Activated naive CD4-positive, alpha-beta T cell treated with anti-CD3 and anti-CD28 coated beads, Interleukin-2, amount 50 U/mL, for 24 hours (primary cell): ENCODE measurements around the gene LONRF2.

ENCODE experiments used
- H3K27ac Mint-ChIP-seq: one replicate; pipeline ENCODE4 v1.8.0; 2021; ENCODE audit warnings: mild to moderate bottlenecking, mixed read lengths
- H3K27me3 Mint-ChIP-seq: one replicate; pipeline ENCODE4 v1.8.0; 2021; ENCODE audit warnings: mixed read lengths
- H3K36me3 Mint-ChIP-seq: one replicate; pipeline ENCODE4 v1.8.0; 2021; ENCODE audit warnings: mixed read lengths
- H3K4me1 Mint-ChIP-seq: one replicate; pipeline ENCODE4 v1.8.0; 2021; ENCODE audit warnings: mixed read lengths
- H3K4me3 Mint-ChIP-seq: one replicate; pipeline ENCODE4 v1.8.0; 2021; ENCODE audit warnings: mild to moderate bottlenecking, mixed read lengths
- H3K9me3 Mint-ChIP-seq: one replicate; pipeline ENCODE4 v1.8.0; 2021; ENCODE audit warnings: mixed read lengths

LONRF2 gene

DNA sequence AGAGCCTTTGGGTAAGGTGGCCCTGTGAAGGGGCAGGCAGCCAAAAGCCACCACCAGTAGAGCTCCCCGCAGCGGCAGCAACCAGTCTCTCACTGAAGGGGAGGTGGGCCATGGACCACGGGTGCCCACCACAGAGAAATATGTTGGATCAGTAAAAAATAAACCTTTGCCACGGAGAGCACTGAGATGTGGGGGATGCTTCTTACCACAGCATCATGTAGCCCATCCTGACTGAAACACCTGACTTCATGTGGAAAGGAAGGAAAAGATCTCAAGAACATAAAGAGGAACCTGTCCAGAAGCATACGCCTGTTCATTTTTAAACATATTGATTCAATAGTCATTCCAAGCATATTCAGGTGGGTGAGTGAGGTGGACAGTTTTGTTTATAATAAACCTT is 51.1 kb downstream of the LONRF2 start:
- Mint-ChIP-seq H3K4me1 (peaks cover 4% of the 10 kb centered on the region), H3K4me3 (no peak overlapping the region), H3K27me3 (no peaks in the 10 kb centered on the region), H3K27ac (no peak overlapping the region), H3K9me3 (no peaks in the 10 kb centered on the region), H3K36me3 (no peaks in the 10 kb centered on the region)

DNA sequence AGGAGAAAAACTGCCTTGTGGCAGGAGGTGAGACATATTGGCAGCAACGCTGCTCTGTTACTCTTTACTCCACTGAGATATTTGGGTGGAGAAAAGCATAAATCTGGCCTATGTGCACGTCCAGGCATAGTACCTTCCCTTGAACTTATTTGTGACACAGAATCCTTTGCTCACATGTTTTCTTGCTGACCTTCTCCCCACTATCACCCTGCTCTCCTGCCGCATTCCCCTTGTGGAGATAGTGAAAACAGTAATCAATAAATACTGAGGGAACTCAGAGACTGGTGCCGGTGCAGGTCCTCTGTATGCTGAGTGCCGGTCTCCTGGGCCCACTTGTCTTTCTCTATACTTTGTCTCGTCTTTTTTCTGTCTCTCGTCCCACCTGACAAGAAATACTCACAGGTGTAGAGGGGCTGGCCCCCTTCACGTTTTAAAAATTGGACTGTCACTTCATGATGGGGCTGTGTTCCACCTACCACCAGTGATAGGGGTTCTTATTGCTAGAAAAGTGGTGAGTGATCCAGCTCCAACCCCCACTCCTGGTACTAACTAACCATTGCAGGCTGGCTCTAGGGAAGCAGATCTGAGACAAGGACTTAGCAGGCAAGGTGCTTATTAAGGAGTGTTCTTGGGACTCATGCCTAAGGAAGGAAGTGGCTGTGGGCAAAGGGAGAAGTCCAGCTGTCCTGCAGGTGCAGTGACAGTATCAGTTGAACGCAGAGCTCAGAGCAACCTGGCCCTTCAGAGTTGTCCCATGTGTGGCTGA is 51.7 kb downstream of the LONRF2 start:
- Mint-ChIP-seq H3K9me3 (no peaks in the 10 kb centered on the region), H3K4me1 (peaks cover 4% of the 10 kb centered on the region), H3K36me3 (no peaks in the 10 kb centered on the region), H3K27ac (no peak overlapping the region), H3K27me3 (no peaks in the 10 kb centered on the region), H3K4me3 (no peak overlapping the region)

DNA sequence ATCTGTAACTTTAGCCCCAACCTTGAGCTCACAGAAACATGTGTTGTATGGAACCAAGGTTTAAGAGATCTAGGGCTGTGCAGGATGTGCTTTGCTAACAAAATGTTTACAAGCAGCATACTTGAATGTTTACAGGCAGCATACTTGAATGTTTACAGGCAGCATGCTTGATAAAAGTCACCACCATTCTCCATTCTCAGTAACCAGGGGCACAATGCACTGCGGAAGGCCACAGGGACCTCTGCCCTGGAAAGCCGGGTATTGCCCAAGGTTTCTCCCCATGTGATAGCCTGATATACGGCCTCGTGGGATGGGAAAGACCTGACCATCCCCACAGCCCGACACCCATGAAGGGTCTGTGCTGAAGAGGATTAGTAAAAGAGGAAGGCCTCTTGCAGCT is 52.4 kb downstream of the LONRF2 start:
- Mint-ChIP-seq H3K36me3 (no peaks in the 10 kb centered on the region), H3K4me3 (no peak overlapping the region), H3K9me3 (no peaks in the 10 kb centered on the region), H3K27me3 (no peaks in the 10 kb centered on the region), H3K27ac (no peak overlapping the region), H3K4me1 (peaks cover 4% of the 10 kb centered on the region)

DNA sequence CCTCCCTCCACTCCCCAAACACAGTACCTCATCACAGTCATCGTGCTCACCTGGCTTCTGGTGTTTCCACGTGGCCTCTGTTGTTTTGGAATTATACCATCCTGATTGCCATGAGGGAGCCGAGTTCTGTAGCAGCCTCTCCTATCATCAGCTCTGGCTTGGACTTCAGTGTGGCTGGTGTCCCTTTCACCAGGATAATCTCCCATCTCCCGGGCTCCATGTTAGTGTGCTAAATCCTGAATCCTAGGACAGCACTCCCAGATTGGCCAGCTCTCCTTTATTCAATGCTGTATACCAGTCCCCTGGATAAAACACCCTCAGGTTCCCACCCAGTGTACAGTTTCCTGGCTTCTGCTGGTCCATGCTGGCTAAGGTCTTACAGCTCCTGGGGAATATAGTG is 53.3 kb downstream of the LONRF2 start:
- H3K4me3 Mint-ChIP-seq: no peak overlapping the region
- H3K9me3 Mint-ChIP-seq: no peaks in the 10 kb centered on the region
- H3K27ac Mint-ChIP-seq: no peak overlapping the region
- H3K4me1 Mint-ChIP-seq: peaks cover 4% of the 10 kb centered on the region
- H3K27me3 Mint-ChIP-seq: no peaks in the 10 kb centered on the region
- H3K36me3 Mint-ChIP-seq: no peaks in the 10 kb centered on the region

DNA sequence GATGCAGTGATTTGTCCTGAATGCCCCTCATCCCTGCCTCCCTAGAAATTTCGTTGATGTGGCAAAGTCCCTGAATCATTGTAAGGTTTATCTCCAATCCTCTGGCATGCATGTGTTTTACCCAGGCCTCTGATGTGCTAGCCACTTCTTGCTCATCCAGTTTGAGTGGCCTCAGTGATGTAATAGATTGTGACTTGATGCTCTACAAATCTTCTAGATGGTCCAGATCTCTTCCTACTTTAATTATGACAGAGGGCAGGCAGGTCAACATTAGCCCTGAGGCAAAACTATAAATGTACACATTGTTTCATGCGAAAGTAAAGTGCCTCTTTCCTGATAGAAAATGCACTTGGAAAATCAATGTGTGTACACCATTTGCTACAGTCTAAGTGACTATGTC is 54.5 kb downstream of the LONRF2 start:
- H3K4me1 Mint-ChIP-seq: no peaks in the 10 kb centered on the region
- H3K4me3 Mint-ChIP-seq: no peak overlapping the region
- no peak overlapping the region for H3K27ac Mint-ChIP-seq
- no peaks in the 10 kb centered on the region for H3K9me3 Mint-ChIP-seq
- no peaks in the 10 kb centered on the region for H3K27me3 Mint-ChIP-seq
- no peaks in the 10 kb centered on the region for H3K36me3 Mint-ChIP-seq

DNA sequence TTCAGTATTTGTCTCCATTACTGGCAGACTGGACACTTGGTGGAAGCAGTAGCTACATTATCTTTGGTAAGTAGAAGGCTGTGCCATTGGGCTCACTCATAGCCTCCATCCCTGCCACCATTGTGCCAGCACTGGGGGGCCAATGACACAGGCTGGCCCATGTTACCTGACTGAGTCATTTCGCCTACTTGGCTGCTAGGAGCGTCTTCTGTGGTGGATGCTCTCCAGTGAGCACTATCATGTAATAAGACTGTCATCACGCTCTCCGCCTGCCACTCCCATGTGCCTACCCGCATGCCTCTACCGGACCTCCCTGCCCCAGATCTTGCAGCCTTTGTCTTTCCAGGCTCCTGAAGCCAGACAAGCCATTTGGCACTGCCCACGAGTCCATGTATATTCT is 56.2 kb downstream of the LONRF2 start:
- Mint-ChIP-seq H3K9me3 (no peaks in the 10 kb centered on the region), H3K36me3 (no peaks in the 10 kb centered on the region), H3K27ac (no peak overlapping the region), H3K27me3 (no peaks in the 10 kb centered on the region), H3K4me1 (no peaks in the 10 kb centered on the region), H3K4me3 (no peak overlapping the region)

DNA sequence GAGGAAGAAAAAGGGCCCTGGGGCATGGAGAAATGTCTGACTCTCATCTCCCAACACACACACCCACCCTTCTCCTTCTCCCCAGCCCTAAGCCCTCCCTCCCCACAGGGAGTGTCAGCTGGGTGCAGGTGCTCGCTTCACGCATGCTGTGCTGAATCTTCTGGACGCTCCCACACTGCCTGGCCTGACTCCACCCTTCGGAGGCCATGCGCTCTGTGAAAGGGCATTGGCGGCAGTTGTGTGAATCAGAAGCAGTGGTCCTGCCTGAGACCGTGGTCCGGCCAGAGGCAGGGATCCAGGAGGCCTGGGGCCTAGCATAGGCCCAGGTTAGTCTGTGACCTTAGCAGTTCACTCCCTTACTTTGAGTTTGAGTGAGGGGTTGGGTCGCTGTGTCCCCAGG is 57.1 kb downstream of the LONRF2 start:
- no peaks in the 10 kb centered on the region for H3K27me3 Mint-ChIP-seq
- H3K27ac Mint-ChIP-seq: no peak overlapping the region
- H3K4me1 Mint-ChIP-seq: no peaks in the 10 kb centered on the region
- no peak overlapping the region for H3K4me3 Mint-ChIP-seq
- H3K36me3 Mint-ChIP-seq: no peaks in the 10 kb centered on the region
- no peaks in the 10 kb centered on the region for H3K9me3 Mint-ChIP-seq

DNA sequence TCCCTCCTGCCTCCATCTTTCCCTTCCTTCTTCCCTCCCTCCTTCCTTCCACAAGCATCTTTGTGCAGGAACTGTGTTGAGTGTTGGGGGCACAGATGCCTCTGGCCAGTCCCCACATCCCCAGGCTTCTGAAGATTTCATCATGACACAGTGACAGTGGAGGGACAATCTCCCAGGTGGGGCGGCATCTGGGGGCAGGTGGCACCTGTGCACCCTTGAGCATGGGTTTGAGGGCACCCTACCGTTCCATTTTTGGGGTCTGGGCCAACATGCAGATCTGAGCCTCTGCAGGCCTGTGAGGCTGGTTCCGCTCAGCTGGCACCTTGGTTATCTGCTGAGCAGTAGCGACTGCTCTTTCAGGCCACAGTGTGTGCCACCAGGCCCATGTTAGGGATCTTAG is 57.6 kb downstream of the LONRF2 start:
- Mint-ChIP-seq H3K9me3 (no peaks in the 10 kb centered on the region), H3K4me3 (no peak overlapping the region), H3K27ac (no peak overlapping the region), H3K27me3 (no peaks in the 10 kb centered on the region), H3K4me1 (no peaks in the 10 kb centered on the region), H3K36me3 (no peaks in the 10 kb centered on the region)

DNA sequence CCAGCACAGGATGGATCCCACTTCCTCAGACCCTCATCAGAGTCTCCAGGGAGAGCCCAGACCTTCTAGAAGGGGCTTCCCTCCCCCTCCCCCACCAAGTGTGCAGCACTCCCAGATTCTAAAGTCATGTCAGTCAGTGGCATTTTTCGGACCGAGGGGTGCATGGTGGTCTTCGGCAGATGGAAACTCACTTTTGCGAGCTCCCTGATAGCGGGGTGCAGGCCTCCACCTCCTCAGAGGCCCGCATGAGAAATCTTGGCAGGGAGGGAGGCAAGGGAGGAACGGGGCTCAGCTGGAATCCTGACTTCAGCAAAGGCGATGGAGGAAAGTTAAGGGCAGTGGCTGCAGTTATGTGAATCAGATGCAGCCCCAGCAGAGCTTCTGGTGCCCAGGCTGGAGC is 58.2 kb downstream of the LONRF2 start:
- Mint-ChIP-seq H3K27ac (no peak overlapping the region), H3K4me1 (no peaks in the 10 kb centered on the region), H3K4me3 (no peak overlapping the region), H3K27me3 (no peaks in the 10 kb centered on the region), H3K9me3 (no peaks in the 10 kb centered on the region), H3K36me3 (no peaks in the 10 kb centered on the region)

DNA sequence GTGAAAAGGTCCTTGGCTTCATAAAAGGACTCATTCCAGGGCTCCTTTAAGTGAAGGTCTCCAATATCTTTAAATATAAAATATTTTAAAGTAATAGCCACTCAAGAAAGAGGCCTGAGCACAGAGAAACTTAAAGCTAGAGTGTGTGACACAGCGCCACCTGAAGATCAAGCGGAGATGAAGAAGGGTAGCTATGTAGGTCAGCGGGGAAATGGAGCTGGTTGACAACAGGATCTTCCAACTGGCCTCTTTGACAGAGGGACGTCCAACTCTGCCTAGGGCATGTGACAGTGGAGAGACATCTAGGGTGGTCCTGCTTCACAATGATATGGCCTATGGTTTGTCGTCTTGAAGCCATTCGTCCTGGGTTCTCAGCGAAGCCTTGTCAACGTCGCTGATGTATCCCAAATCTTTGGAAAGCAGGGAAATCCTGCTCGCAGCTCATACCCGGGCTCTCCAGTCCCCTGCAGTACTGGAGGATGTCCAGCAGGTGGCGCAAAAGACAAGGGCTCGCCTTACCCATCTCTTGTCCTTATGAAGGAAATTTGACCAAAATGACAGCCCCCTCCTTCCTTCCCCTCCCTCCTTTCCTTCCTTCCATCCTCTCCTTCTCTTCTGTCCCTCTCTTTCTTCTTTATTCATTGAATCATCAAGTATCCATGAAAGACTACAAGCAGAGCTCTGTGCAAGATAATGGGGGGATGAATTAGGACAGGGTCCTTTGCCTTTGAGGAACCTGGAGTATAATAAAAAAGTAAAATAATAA is 59.6 kb downstream of the LONRF2 start:
- H3K27me3 Mint-ChIP-seq: no peaks in the 10 kb centered on the region
- H3K9me3 Mint-ChIP-seq: no peaks in the 10 kb centered on the region
- no peak overlapping the region for H3K27ac Mint-ChIP-seq
- H3K4me1 Mint-ChIP-seq: no peaks in the 10 kb centered on the region
- H3K36me3 Mint-ChIP-seq: no peaks in the 10 kb centered on the region
- H3K4me3 Mint-ChIP-seq: no peak overlapping the region

DNA sequence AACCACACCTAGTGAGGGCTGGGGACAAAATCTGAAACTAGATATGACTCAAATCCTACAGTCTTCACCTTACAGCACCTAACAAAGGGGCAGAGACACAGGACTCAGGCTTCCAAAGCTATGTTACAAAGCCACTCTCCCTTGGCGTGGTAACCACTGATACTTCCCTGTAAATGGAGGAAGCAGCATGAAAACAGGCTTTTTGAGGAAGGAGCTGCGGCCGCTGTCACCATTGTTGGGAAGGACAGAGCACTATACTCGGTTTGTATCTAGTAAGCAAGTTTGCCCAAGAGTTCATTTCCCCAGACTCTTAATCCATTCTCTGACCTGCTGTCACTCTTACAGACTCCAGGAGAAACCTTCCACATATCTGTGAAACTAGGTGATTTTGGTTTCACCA is 60.3 kb downstream of the LONRF2 start:
- Mint-ChIP-seq H3K4me1 (no peaks in the 10 kb centered on the region), H3K4me3 (no peak overlapping the region), H3K36me3 (no peaks in the 10 kb centered on the region), H3K27ac (no peak overlapping the region), H3K27me3 (no peaks in the 10 kb centered on the region), H3K9me3 (no peaks in the 10 kb centered on the region)

DNA sequence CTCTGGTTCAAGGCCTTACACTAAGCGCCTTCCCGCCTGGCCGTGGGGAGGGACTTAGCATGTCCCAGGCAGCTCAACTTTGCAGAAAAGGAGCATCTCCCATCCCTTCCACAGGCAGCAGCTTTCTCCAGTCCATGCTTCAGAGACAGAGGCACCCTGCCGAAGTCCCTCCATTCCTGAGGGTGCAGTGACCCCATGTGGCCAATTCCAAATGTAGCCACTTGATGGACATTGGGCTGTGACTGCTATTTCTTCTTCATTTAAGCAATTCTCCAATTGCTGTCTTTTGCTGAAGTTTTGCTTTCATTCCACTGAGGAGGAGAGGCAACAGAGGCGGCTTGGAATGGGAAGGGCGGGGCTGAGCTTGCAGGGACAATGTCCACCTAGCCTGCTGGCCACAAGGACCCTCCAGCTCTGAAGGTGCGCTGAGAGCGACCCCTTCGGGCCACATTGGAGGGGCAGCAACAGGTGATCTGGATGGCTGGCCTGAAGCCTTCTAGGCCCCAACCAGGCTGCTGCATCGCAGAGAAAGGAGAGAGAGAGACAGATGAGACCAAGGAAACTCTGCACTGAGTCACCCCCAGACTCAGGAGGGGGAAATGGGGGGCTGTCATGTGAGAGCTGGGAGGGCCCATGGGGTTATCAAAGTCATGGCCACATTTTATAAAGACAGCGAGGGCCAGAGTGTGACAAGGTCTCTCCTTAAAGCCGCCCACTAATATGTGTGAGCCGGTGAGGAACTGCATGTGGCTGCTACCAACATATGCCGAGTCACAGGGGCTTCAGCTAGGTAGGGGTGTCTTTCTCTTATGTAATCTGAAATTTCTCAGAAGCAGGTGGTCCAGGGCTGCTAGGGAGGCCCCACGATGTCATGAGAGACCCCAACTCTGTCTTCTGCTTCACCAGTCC is 61.3 kb downstream of the LONRF2 start:
- Mint-ChIP-seq H3K4me1 (no peaks in the 10 kb centered on the region), H3K27ac (no peak overlapping the region), H3K27me3 (no peaks in the 10 kb centered on the region), H3K9me3 (no peaks in the 10 kb centered on the region), H3K36me3 (no peaks in the 10 kb centered on the region), H3K4me3 (no peak overlapping the region)

DNA sequence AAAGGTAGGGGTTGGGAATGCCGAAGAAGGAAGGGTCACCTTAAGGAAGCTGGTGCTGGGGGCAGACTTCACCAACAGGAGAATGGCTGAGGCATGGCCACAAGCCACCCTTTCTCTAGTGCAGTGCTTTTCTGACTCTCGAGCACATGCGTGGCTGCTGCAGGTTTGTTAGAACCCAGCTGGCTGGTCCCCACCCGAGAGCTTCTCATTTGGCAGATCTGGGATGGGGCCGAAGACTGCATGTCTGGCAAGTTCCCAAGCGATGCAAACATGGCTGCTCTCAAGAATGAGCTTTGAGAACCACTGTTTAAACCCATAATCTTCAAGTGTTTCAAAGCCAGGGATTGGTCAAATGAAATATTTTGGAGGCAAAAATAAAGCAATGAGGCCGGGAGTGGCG is 63.2 kb downstream of the LONRF2 start:
- Mint-ChIP-seq H3K27me3 (no peaks in the 10 kb centered on the region), H3K4me3 (no peak overlapping the region), H3K4me1 (no peaks in the 10 kb centered on the region), H3K36me3 (no peaks in the 10 kb centered on the region), H3K27ac (no peak overlapping the region), H3K9me3 (no peaks in the 10 kb centered on the region)

DNA sequence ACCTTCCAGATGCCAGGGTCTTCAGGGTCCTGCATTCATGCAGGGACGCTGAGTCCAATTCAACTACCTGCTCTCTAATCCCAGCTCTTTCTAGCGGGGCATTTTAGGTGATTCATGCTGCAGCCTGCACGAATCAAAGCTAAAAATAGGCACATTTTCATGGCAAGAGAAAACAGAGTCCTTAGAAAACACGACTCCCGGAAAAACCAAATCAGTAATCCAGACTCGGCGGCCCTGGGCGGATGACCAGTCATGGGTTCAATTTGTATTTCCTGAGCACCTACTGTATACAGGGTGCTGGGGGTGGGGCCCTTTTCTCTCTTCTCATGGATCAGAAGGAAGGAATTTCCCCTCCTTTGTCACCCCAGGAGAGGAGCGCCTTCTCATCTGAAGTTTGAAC is 64.4 kb downstream of the LONRF2 start:
- no peaks in the 10 kb centered on the region for H3K36me3 Mint-ChIP-seq
- H3K4me3 Mint-ChIP-seq: no peak overlapping the region
- H3K27ac Mint-ChIP-seq: no peak overlapping the region
- H3K27me3 Mint-ChIP-seq: no peaks in the 10 kb centered on the region
- H3K4me1 Mint-ChIP-seq: no peaks in the 10 kb centered on the region
- no peaks in the 10 kb centered on the region for H3K9me3 Mint-ChIP-seq

DNA sequence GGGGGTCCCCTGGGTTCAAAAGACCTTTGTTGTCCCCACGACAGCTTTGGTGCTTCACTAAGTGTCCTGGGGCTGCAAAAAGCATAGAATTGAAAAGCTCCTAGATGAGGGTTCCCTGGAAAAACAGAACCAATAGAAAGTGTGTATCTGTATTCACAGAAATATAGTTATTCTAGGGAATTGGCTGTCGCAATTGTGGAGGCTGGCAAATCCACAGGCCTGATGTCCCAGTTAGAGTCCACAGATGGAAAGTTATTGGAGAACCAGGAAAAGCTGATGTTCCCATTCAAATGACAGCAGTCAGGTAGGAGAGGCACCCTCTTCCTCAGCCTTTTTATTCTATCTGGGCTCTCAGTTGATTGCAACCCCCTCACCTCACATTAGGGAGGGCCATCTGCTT is 65.5 kb downstream of the LONRF2 start:
- Mint-ChIP-seq H3K9me3 (no peaks in the 10 kb centered on the region), H3K36me3 (no peaks in the 10 kb centered on the region), H3K27ac (no peak overlapping the region), H3K4me3 (no peak overlapping the region), H3K27me3 (no peaks in the 10 kb centered on the region), H3K4me1 (no peaks in the 10 kb centered on the region)

DNA sequence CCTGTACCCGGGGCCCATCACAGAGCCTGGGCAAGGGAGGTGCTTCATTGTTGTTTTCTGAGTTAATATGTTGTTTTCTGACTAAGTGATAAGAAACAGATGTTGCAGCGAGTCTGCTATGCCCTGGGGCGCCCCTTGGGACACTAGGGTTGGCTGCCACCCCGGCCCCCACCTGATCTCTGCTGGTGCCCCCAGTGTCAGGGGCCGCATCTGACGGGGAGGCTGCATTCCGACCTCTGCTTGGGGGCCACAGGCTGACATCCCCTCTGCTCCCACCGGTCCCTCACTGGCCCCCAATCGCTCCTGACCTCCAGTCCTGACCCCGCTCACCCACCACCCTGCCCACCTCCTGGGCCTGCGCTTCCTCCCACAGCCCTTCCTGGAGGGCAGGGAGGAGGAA is 65.9 kb downstream of the LONRF2 start:
- Mint-ChIP-seq H3K27me3 (no peaks in the 10 kb centered on the region), H3K4me1 (no peaks in the 10 kb centered on the region), H3K4me3 (no peak overlapping the region), H3K36me3 (no peaks in the 10 kb centered on the region), H3K9me3 (no peaks in the 10 kb centered on the region), H3K27ac (no peak overlapping the region)
